Fibroblast of lung (primary cell): ENCODE measurements around the gene FAM221B. TPM values are rescaled to one million over a fixed set of nuclear protein-coding genes. Genes with fewer than 3 reads are reported as not detected.

Experiments used
- DNase-seq, 2 donors: peaks; one replicate each; pipeline versions ENCODE4 v3.0.0 to v3.0.0-alpha.2; 2010; ENCODE audit warnings: low read depth in 2 of 2
- H2AFZ ChIP-seq: 2 replicates; pipeline ENCODE4 v1.5.1; 2012; ENCODE audit warnings: low read length, control low read depth, inconsistent platforms
- H3K27ac ChIP-seq: 2 replicates; pipeline ENCODE4 v1.5.1; 2011; ENCODE audit warnings: low read length, control low read depth; ENCODE audit not compliant: insufficient read depth
- H3K27me3 ChIP-seq: 2 replicates; pipeline ENCODE4 v1.5.1; 2011; ENCODE audit warnings: mild to moderate bottlenecking, low read length; ENCODE audit not compliant: control insufficient read depth, insufficient read depth
- H3K36me3 ChIP-seq: 2 replicates; pipeline ENCODE4 v1.5.1; 2011; ENCODE audit warnings: low read length; ENCODE audit not compliant: control insufficient read depth, insufficient read depth
- H3K4me1 ChIP-seq: 2 replicates; pipeline ENCODE4 v1.5.1; 2011; ENCODE audit warnings: low read length; ENCODE audit not compliant: control insufficient read depth, insufficient read depth; ENCODE audit errors: extremely low read depth
- H3K4me2 ChIP-seq: 2 replicates; pipeline ENCODE4 v1.5.1; 2011; ENCODE audit warnings: low read length, control low read depth; ENCODE audit not compliant: insufficient read depth; ENCODE audit errors: extremely low read depth
- H3K4me3 ChIP-seq, 4 experiments: fragments of 200-600 bp in 1 of 4; sonication (generic) in 1 of 4; replicated peaks in 1 of 4; 2 replicates each; pipeline ENCODE4 v1.5.1; 2011 to 2016; ENCODE audit warnings: low read length in 4 of 4, low read depth in 3 of 4, mild to moderate bottlenecking in 3 of 4, control low read depth in 2 of 4, inconsistent platforms in 1 of 4, mixed read lengths in 1 of 4; ENCODE audit not compliant: insufficient read depth in 1 of 4; ENCODE audit errors: control extremely low read depth in 1 of 4
- H3K79me2 ChIP-seq: 2 replicates; pipeline ENCODE4 v1.5.1; 2012; ENCODE audit warnings: mild to moderate bottlenecking, low read length, inconsistent platforms; ENCODE audit not compliant: control insufficient read depth, insufficient read depth
- H3K9ac ChIP-seq: 2 replicates; pipeline ENCODE4 v1.5.1; 2011; ENCODE audit warnings: mild to moderate bottlenecking, low read length, control low read depth; ENCODE audit not compliant: insufficient read depth
- H3K9me3 ChIP-seq: 2 replicates; pipeline ENCODE4 v1.5.1; 2012; ENCODE audit warnings: low read depth, low read length; ENCODE audit not compliant: control insufficient read depth, insufficient read depth
- H4K20me1 ChIP-seq: 2 replicates; pipeline ENCODE4 v1.5.1; 2011; ENCODE audit warnings: low read length; ENCODE audit not compliant: control insufficient read depth, insufficient read depth; ENCODE audit errors: extremely low read depth
- EZH2 ChIP-seq: IDR thresholded peaks from 2 replicates; pipeline ENCODE4 v1.5.1; 2012; ENCODE audit warnings: low read length, control low read depth, mild to moderate bottlenecking; ENCODE audit errors: missing control alignments
- polyA plus RNA-seq, 2 donors: library from polyadenylated mRNA; depleted of rRNA in 1 of 2; stranded (reverse) in 1 of 2; unstranded in 1 of 2; fragments of >200 nt; gene quantifications; 2 replicates each; pipeline ENCODE4 v1.2.1, GENCODE V29; 2011 to 2012; ENCODE audit warnings: missing spikeins in 1 of 2
- total RNA-seq: library from RNA; depleted of rRNA; stranded (reverse); fragments of >200 nt; gene quantifications from 2 replicates; pipeline ENCODE4 v1.2.1, GENCODE V29; 2014
- TF ChIP-seq, protein P1 (sequence below), 2 donors: IDR thresholded peaks in 1 of 2; conservative IDR thresholded peaks in 1 of 2; 1 replicate in 1 of 2; 2 replicates in 1 of 2; pipeline ENCODE4 v1.5.1; 2011 to 2012; ENCODE audit warnings: low read length in 2 of 2, control low read depth in 1 of 2, inconsistent platforms in 1 of 2, low read depth in 1 of 2, mild to moderate bottlenecking in 1 of 2

FAM221B gene
- total and polyA plus RNA-seq, 2 donors (not counting 1 experiment from before 2014, with no cell fraction given): not detected

- H3K4me1 ChIP-seq: no peaks in the 10 kb centered on the region
- TF ChIP-seq, protein P1, sequence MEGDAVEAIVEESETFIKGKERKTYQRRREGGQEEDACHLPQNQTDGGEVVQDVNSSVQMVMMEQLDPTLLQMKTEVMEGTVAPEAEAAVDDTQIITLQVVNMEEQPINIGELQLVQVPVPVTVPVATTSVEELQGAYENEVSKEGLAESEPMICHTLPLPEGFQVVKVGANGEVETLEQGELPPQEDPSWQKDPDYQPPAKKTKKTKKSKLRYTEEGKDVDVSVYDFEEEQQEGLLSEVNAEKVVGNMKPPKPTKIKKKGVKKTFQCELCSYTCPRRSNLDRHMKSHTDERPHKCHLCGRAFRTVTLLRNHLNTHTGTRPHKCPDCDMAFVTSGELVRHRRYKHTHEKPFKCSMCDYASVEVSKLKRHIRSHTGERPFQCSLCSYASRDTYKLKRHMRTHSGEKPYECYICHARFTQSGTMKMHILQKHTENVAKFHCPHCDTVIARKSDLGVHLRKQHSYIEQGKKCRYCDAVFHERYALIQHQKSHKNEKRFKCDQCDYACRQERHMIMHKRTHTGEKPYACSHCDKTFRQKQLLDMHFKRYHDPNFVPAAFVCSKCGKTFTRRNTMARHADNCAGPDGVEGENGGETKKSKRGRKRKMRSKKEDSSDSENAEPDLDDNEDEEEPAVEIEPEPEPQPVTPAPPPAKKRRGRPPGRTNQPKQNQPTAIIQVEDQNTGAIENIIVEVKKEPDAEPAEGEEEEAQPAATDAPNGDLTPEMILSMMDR (conservative IDR thresholded peaks at IDR 0.05 in 1 of 2, IDR thresholded peaks at IDR 0.05 in 1 of 2; ENCODE audit: low read depth in 1 of 2, low read length in 2 of 2): no peak
- no peak for TF ChIP-seq EZH2
- no peak for DNase-seq
- peaks cover 5% of the 10 kb centered on the region for H3K27me3 ChIP-seq
- H4K20me1 ChIP-seq: no peaks in the 10 kb centered on the region
- H2AFZ ChIP-seq: no peak overlapping the region
- H3K4me3 ChIP-seq: no peak overlapping the region
- no peaks in the 10 kb centered on the region for H3K9me3 ChIP-seq
- H3K4me2 ChIP-seq: no peak overlapping the region
- H3K27ac ChIP-seq: no peak overlapping the region
- no peak overlapping the region for H3K9ac ChIP-seq
- H3K36me3 ChIP-seq: no peaks in the 10 kb centered on the region
- H3K79me2 ChIP-seq: no peaks in the 10 kb centered on the region
Measured at GRCh38 chr9:35867538-35867937, 39.0 kb upstream of the FAM221B start.

DNA sequence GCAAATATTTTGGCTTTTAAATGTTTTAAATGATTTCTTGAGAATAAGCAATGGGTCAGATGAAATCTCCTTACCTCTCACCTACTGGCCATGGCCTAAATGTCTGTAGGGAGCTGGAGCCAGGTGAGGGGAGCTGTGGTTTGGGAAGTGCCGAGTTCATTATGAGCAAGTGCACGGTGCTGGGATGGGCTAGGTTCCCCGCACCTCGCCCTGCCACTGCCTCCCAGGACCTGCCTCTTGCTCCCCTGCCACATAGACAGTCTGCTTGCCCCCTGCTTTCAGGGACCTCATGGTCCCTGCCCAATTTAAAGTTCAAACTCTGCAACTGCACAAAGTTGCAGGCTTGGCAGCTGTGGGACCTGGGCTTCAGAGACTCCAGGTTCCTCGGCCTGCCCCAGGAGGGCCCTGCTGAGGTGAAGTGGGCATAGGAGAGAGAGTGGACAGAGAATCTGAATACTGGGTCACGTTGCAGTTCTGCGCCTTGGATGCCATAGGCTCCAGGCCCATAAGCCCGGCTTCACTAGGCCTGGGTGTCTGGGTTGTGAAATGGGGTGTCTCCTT lies 36.2 kb upstream of the FAM221B start:
- H3K9me3 ChIP-seq: no peaks in the 10 kb centered on the region
- TF ChIP-seq, protein P1 (conservative IDR thresholded peaks at IDR 0.05 in 1 of 2, IDR thresholded peaks at IDR 0.05 in 1 of 2; ENCODE audit: low read depth in 1 of 2, low read length in 2 of 2): no peak
- TF ChIP-seq EZH2: no peak

GRCh38 chr9:35863583-35863982 lies 35.1 kb upstream of the FAM221B start:
- no peak overlapping the region for H3K9ac ChIP-seq

More for the DNA sequence above, 36.2 kb upstream of the FAM221B start:
- Histone ChIP-seq H3K27me3 (peaks cover 29% of the 10 kb centered on the region), H3K4me1 (no peaks in the 10 kb centered on the region), H3K79me2 (no peaks in the 10 kb centered on the region), H3K4me3 (no peak overlapping the region), H3K27ac (no peak overlapping the region), H2AFZ (no peak overlapping the region), H3K4me2 (no peak overlapping the region), H4K20me1 (no peaks in the 10 kb centered on the region), H3K36me3 (no peaks in the 10 kb centered on the region), H3K9ac (no peak overlapping the region)
- DNase-seq: no peak

More at GRCh38 chr9:35863583-35863982, 35.1 kb upstream of the FAM221B start:
- Histone ChIP-seq H3K9me3 (no peaks in the 10 kb centered on the region), H4K20me1 (no peaks in the 10 kb centered on the region), H3K4me1 (no peaks in the 10 kb centered on the region), H3K4me3 (no peak overlapping the region), H3K4me2 (no peak overlapping the region), H3K36me3 (no peaks in the 10 kb centered on the region), H3K27ac (no peak overlapping the region), H3K27me3 (peaks cover 30% of the 10 kb centered on the region), H2AFZ (no peak overlapping the region), H3K79me2 (no peaks in the 10 kb centered on the region)
- TF ChIP-seq, protein P1 (conservative IDR thresholded peaks at IDR 0.05 in 1 of 2, IDR thresholded peaks at IDR 0.05 in 1 of 2; ENCODE audit: low read depth in 1 of 2, low read length in 2 of 2): no peak
- no peak for TF ChIP-seq EZH2
- no peak for DNase-seq
